Activated T-cell treated with anti-CD3 and anti-CD28 coated beads for 24 hours (primary cell): ENCODE data around the gene KLF13.

ENCODE experiments used
- DNase-seq: peaks from one replicate; pipeline ENCODE4 v3.0.0-alpha.2; 2020; ENCODE audit warnings: low read depth

The KLF13 gene

DNA sequence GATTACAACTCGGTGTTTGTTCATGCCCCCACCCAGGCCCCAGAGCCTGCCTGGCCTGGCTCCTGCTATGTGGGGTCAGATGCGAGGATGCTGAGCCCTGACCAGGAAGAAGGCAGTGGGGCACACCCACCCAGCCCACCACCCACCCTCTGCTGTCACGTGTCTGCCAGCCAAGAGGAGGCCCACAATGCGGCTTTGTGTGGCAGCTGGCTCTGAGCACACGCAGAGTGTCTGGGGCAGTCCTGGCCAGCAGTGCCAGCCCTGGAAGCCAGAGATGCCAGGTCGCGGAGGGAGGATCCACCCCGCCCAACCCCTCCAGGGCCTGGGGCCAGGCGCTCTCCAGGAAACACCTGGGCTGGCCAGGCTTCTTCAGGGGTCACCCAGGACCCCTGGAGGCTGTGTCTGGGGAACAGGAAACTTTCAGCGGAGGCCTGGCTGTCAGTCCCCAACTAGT lies 26.4 kb upstream of the KLF13 start:
- DNase-seq: no peak

DNA sequence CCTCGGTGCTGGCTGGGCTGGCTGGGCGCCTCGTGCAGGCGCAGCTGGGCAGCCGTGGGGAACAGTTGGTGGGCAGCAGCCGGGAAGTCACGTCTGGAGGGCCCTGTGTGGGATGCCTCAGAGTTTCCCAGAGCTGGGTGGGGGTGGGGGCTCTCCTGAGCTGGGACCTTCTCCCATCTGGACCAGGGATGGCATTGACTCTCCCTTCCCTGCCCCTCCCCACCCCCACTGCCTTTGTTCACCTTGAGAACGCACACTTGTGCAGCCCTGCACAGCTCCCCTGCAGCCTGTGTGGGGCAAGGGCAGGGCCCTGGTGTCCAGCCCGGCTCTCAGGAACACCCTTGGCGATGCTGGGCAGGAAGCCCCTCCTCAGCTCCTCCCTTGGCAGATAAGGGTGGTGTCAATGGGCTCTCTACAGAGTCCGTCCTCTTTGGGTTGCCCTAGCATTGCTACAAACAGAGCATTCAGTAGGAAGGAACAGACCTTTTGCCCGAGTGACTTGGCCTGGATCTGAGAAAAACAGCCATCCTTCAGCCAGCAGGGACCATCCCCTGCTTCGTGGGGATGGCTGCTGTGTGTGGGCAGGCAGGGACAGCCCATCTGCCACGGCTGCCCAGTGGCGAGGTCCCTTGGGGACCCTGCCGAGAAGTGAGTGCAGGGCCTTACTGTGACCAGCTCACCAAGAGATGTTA lies 25.5 kb upstream of the KLF13 start:
- DNase-seq: no peak

DNA sequence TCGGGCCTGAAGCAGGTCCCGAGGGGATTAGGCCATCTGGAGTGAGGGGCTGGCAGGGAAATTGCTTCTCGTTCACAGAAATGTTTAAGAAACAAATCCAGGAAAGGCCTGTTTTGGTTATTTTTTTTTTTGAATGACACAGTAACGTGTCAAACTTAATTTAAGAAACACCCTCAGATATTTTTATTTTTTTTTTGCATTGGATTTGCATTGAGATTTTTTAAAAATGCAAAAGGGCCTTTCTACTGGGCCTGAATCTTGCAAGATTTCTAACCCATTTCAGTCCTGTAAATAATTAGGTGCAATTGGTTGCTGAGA lies 25.0 kb upstream of the KLF13 start:
- no peak for DNase-seq

DNA sequence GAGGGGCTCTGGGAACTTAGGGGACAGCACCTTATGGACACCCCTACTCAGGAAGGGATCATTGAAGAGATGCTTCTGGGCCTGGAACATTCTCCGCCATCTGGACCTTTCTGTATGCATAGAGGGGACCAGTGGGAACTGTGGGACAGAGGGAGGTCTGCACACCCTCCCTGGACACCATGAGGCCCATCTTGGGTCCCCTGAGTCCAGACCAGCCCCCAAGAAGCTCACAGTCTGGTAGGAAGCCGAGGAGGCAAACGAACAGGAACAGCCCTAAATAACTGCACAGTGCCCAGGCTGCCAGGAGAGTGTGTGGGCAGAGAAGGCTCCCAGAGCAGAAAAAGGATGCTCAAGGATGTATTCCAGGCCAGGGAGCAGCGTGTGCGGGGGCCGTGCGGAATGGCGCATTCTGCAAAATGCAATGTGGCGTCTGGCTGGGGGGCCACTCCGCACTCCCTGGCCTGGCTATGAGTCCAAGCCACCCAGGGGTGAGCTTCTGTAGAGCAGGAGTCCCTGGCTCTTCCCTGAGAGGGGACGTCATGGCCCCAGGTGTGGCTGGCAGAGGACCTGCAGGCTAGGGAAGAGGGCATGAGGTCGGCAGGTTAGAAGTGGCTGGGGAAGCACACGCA lies 24.5 kb upstream of the KLF13 start:
- no peak for DNase-seq

DNA sequence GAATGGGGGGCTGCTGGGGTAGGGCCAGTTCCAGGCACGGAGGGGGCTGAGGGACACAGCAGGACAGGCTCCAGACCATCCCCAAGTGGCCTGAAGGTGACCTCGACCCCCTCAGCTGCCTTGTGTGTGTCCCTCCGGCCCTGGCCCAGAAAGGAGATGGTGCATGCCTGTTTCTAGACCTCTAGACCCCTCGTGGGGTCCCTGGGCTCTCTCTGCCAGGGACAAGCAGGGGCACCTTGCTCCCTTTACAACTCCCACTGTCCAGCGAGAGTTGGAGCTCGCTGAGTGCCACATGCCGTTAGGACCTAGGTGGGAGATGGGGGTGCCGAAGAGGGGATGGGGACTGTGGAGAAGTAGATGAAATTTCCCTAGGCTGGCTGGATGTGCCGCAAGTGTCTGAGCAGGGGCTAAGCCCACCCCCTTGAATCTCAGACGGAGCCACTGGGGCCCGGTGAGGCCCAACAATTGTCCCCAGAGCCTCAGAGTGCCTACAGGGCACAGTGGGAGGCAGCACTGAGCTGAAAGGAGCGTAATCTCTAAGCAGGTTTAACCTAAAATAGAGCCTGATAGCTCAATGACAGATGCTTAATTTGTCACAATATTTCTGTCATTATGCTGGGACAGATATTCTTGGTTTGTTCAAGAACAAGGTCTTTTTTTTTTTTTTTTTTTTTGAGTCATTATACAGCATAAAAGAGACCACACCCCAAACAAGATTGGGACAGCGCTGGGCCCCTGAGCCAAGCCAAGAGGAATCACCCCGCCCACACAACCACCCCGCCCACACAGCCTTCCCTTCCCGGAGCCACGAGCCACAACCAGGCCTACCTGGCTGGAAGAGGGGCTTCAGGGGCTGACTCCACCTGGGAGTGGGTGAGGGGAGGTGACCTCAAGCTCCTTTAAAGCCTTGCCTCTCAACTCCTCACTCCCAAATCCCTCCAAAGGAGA lies 23.6 kb upstream of the KLF13 start:
- DNase-seq: no peak

DNA sequence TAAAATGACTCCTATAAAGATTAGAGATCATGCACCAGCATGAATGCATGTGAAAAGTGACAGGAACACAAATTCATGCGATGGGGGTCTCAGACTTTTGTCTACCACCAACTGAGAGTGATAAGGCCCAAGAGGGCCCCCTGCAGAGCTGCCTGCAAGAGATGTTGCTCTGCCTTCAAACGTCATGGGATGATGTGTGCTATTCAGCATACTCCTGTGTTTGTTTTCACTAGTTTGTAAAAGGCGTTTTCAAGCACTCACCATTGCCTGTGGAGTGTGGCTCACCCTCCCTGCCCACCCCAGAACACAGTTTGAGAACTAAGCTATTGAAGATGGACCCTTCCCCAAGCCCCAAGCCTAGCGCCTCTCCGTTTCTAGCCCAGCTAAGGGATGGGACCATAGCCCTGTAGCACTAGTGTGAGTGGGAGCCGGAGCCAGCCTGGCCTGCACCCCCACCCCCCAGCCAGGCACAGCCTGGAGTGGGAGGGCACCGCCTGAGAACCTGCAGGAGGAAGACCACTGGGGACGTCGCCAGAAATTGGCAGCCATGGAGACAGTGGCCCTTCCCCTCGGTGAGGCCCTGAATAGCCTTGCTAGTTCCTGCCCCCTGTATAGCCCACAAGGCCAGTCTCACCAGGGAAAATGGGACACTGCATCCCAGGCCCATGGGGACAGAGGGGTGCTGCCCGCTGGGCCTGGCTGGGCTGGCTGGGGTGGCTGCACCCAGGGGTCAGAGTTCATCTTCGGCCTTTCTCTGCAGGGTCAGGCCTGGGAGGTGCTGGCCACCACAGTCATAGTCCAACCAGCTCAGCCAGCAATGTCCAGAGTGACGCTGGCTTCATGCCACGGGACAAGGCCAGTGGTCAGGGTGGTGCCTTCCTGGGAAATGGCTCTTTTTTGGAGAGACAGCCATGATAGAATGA lies 22.6 kb upstream of the KLF13 start:
- DNase-seq: no peak

DNA sequence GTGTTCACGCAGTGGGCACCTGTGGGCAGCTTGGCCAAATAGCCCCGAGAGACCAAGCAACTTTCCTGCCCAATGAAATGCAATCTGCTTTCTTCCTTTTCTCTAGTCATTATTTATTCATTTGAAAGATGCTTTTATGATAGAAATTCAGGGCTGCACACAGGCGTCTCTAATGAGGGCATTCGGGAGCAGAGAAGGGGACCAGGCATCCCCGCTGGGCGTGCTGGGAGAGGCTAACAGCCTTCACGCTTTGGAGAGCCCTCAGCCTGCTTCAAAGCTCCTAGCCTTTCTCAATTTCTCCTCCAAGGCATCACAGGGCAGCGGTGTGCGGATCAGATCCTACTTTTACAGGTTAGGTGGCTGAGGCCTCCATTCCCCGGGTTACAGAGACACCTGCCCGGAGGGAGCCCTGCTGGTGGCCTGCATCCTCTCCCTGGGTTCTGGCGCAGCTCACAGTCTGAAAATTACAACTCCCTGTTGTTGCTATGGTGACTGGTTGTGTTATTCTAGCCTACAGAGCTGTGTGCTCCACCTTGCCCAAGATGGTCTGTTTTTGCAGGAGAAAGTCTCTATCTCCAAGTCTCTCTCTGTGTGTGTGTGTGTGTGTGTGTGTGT lies 21.8 kb upstream of the KLF13 start:
- no peak for DNase-seq

DNA sequence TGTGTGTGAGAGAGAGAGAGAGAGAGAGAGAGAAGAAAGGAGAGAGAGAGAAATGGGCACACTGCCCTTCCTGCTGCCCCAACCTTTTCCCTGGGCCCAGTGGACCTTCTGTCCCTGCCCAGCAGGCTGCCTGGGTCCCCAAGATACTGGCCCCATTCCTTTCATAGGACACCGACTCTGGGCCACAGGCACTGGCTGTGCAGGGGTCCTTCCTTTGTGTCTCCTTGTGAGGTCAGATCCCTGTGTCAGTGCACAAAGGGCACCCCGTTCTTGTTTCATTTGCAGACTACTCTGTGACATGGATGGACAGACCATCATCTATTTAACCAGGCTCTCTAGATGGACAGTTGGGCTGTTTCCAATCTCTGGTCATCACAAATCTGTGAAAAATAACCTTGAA lies 21.3 kb upstream of the KLF13 start:
- no peak for DNase-seq

DNA sequence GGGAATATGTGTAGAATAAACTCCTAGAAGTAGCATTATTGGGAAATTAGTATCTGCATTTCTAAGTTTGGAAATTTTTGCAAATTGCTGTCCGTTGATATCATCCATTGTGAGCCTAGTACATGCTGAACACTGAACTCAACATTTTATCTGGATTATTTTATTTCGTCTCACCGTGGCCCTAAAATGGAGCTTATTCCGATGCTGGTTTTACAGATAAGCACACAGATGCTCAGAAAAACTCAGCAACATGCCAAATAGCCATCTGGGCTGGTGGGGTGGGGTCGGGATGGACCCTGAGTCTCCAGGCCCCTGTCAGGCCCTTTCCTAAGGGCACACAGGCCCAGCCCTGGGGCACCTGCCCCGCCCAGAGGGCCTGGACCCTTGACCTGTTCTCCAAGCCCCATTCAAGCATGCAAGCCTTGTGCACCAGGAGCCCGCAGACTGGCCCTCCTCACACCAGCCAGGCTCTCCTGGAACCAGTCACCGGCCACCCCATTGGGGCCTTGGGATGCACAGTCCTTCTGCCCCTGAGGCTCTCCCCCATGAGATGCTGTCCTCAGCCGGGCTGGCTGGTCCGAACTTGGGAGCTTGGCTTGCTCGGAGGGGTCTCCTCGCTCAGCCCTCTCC lies 20.7 kb upstream of the KLF13 start:
- DNase-seq: no peak

DNA sequence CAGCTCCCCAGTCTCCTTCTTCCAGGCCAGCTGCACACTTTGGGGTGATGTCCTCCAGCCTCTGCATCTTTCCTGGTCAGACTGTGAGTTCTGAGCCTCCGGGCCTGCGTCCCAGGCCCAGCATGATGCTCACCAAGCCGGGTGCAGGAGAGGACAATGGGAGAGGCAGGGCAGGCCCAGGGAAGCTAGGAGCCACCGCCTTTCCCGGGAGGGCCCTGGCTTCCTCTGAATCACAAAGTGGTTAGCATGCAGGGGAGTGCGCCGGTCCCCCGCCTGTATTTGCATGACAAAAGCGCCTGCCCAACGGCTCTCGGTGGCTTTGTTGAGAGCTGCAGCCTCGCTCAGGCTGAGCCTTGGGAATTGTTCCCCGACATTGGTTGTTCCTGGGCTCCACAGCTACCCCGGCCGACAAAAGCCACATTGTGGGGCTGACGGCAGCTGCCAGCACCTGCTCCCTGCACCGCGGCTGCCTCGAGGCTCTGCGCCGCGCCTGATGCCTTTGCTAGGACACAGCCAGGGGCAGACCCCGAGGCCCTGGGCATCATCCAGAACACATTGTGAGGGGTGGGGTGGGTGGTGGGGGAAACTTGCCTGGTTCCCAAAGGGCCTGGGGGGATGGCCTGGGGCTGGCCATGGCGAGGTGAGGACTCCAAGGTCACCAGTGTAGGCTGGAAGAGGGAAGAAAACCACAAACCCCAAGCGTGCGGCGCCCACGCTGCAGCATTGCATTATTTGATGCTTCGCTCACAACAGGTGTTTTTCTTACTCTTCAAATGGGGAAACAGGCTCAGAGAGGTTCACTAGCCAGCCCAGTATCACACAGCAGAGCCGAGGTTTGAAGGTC lies 20.0 kb upstream of the KLF13 start:
- DNase-seq: no peak

DNA sequence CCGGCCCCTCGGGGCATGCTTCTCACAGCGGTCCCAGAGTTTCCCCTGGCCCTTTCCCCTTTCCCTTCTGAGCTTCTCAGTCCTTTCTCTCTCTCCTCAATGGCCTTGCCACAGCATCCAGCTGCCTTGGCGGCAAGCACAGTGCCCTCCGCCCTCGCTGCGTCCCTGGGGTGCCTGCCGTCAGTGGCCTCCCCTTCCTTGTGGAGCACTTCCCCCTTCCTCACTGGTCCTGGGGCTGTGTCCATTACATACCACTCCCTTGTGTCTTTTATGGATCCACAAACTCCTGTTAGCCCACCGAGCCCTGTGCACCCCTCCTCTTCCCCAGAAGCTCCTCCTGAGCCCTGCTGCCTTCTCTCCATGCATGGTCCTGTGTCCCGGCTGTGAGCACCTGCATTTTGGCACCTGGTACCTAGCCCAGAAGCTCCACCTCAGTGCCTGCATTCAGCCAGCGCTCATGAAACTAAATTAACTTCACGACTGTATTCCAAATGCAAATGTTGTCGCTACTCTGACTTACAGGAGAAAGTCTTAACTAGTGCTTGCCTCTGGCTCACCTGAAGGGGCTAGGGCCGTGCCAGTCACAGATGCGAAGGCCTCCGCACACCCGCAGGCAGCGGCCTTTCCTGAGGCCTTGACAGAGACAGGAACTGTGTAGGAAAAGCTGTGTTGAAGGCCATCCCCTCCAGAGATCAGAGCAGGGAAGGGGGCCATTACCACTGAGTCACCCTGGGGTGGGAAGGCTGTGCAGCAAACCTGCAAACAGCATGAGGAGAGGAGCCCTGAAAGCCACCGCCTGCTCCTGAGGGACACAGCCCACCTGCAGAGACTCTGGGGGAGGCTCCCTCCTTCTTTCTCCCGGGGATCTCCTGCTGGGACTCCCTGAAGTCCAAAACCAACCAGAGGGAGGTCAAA lies 19.1 kb upstream of the KLF13 start:
- no peak for DNase-seq

DNA sequence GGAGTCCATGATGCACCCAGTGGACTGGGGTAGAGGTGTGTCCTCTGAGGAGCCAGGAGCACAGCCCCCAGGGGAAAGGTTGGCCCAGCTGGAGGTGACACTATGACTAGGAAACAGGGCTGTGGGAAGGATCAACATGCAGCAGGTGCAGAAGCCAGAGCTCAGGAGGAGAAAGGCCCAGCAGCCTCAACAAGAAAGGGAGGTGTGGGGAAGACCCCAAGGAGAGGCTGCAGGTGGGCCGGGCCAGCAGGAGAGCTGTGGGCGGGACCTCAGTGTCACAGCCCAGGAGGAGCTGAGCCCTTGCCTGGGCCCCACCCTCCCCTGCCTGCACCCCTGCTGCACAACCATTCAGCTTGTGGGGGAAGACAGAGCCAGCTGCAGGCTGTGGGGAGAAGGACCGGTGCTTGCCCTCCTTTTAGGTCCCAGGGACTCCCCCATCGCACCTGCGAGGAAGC lies 18.4 kb upstream of the KLF13 start:
- DNase-seq: no peak

DNA sequence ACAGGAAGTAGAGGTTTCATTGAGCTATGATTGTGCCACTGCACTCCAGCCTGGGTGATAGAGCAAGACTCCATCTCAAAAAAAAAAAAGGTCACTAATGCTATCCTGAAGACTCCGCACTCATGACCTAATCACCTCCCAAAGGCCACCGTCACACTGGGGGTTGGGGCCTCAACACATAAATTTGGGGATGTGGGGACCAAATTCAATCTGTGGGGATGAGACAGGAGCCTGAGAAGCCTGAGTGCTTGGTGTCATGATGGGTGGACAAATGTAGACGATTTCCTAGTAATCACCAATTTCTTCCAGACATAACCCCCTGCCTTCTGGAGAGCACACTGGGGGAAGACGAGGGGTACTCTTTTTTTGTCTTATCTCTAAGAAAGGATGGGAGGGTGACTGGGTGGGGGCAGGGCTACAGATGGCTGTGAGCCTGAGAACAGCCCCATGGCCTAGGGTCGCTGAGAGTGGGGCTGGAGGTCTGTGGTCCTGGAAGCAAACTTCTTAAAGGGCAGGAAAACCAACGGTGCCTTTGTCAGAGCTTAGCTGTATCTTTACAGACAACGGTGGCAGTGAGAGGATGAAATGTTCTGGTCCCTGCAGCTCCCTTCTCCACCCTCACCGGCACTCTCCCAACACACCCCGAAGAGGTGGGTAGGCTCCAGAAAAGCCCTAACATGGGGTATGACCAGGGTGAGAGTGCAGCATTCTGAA lies 16.6 kb upstream of the KLF13 start:
- DNase-seq: no peak

DNA sequence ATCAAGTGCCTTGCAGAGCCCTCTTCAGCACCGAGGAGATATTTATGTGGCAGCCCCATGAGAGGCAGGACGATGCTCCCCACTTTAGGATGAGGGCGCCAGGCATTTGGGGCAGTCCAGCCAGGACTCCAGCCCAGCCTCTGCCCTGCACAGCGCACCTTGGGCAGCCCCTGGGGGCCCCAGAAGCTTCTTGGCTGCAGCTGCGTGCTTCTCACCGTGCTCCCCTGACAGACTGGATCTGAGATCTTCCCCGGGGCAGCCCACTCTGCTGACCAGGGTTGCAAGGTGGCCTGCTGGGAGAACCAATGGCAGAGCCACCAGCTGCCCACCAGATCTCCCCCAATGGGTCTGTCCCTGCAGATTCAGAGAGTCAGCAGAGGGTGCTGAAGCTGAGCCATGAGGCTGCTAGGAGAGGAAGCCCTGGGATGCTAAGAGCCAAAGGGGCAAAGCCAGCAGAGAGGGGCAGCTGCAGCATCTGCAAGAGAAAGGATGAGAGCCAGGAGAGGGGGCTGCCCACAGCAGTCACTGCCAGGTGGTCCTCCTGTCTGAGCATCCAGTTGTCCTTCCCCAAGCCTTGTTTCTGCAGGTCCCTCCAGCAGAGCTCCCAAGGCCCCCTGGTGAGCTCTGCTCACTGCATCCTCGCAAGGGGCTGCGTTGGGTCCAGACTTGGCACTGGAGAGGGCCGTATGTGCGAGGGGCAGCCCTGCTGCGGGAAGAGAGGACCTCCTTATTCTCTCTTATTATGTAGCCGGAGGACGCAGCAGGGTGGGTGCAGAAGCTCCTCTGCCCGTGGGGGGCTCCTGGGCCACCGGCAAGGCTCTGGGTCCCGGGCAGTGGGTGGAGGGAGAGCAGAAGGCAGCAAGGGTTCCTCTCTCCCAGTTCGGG lies 14.7 kb upstream of the KLF13 start:
- DNase-seq: no peak

DNA sequence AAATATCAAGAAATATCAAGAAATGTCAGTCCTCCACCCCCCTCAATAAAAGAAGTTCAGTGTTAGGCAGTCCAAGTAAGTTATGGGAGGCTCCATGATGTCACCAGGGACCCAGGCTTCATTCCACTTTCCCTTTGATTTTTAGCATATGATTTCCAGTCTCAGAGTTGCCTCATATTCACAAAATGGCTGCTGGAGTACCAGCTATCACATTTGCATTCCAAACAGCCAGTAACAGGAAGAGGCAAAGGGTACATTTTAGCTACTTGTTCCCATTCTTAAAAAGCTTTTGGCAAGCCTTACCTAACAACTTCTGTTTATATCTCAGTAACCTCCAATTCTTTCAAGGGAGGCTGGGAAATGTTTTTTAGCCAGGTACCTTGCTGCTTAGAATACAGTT lies 13.4 kb upstream of the KLF13 start:
- DNase-seq: no peak

DNA sequence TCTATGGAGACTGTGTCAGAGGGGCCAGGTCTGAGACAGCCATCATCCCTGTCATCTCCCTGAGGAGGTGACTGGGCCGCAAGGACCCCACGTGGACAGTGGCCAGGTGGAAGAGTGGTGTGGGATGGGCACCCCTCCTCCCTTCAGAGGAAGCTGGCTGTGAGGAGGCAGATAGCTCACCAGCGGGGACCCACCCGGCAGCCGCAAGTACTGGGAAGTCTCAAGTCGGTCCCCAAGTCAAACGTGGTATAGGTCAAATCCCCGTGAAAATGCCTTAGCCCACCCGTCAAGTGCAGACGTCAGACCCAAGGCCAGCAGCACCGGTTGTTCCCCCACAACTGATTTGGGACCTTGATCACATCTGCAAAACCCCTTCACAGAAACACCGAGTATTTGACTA lies 12.3 kb upstream of the KLF13 start:
- no peak for DNase-seq

DNA sequence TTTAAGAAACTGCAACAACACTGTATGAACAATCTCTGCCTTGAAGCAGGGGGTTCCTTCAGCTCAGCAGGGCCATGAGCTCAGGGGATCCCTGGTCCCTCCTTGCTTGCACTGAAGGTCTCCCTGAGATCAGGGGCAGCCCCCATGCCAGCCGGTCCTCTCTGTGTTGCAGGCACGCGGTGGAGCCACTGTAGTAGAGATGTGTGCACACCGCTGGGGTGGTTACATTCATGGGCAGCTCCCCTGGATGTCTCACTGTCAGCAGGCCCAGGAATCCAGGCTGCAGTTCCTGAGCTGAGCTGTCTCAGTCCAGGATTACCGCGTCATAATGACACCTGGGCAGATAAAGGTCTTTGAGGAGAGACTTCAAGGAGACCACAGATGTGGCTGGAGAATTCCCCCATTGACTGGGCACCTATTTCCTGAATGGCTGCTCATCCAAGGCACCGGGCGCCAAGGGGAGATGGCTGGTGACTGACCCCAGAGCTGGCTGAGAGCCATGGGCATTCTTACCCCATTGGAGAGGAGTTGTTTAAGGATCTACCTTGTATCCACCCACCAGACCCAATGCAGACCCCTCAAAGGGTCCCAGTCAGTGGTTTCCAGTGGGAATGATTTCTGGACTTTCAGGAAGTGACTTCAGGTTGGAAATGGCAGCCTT lies 10.4 kb upstream of the KLF13 start:
- DNase-seq: no peak
